Transverse colon (tissue), 4 donors: Measurements from ENCODE around the gene ADGRG2. TPM values are rescaled to one million over a fixed set of nuclear protein-coding genes. Genes with fewer than 3 reads are reported as not detected.

Source experiments
- DNase-seq: peaks from one replicate; pipeline ENCODE4 v3.0.0-alpha.2; 2019
- H3K27ac ChIP-seq, 4 donors: fragments of 200-600 bp; sonication (generic); 2 replicates each; pipeline ENCODE4 v1.5.1; 2016 to 2018; ENCODE audit warnings: inconsistent platforms in 4 of 4
- H3K27me3 ChIP-seq: fragments of 200-600 bp; sonication (generic); 2 replicates; pipeline ENCODE4 v1.5.1; 2017; ENCODE audit warnings: inconsistent platforms
- H3K36me3 ChIP-seq, 4 donors: fragments of 200-600 bp; sonication (generic); 2 replicates each; pipeline ENCODE4 v1.5.1; 2017 to 2019; ENCODE audit warnings: inconsistent platforms in 4 of 4
- H3K4me1 ChIP-seq, 4 donors: fragments of 200-600 bp; sonication (generic); 2 replicates each; pipeline ENCODE4 v1.5.1; 2017 to 2020; ENCODE audit warnings: inconsistent platforms in 4 of 4
- H3K4me3 ChIP-seq, 4 donors: fragments of 200-600 bp; sonication (generic); 1 replicate in 1 of 4; 2 replicates in 3 of 4; pipeline versions ENCODE4 v1.5.1 to v1.6.1; 2017 to 2019; ENCODE audit warnings: inconsistent platforms in 4 of 4
- H3K9me3 ChIP-seq, 2 donors: fragments of 200-600 bp; sonication (generic); 2 replicates each; pipeline ENCODE4 v1.5.1; 2017 to 2019; ENCODE audit warnings: inconsistent platforms in 2 of 2
- EP300 ChIP-seq: sonication (generic); formaldehyde crosslinking; IDR thresholded peaks from one replicate; pipeline ENCODE4 v1.6.1; 2017; ENCODE audit warnings: antibody characterized with exemption, low read depth
- POLR2A ChIP-seq: fragments of 450-650 bp; IDR thresholded peaks from one replicate; pipeline ENCODE4 v1.6.1; 2016; ENCODE audit warnings: antibody characterized with exemption, mild to moderate bottlenecking, moderate library complexity
- POLR2AphosphoS5 ChIP-seq, 3 donors: sonication (generic); formaldehyde crosslinking; IDR thresholded peaks; one replicate each; pipeline ENCODE4 v1.6.1; 2016; ENCODE audit warnings: antibody characterized with exemption in 3 of 3
- WGBS, 2 donors: methylation state at CpG; one replicate each; pipeline ENCODE4 v1.1.5; 2018; ENCODE audit warnings: low coverage in 1 of 2; 5-methylcytosine and 5-hydroxymethylcytosine counted together
- in situ Hi-C, 4 donors: fragments of 200-750 bp; cut with MboI; loops; one replicate each; pipeline versions ENCODE4 v1.15.0 to v1.15.1; 2017; ENCODE audit warnings: low sequenced_read_pairs in 3 of 4, low pct_ligation_motif_present in 1 of 4, low pct_unique_long_range_greater_than_20kb in 1 of 4
- intact Hi-C: fragments of 100-400 bp; cut with DNase I; formaldehyde crosslinking; loops from one replicate; pipeline ENCODE4 v1.15.1; 2023; ENCODE audit warnings: low total_unique reads
- total RNA-seq, 4 donors: library from RNA; depleted of rRNA; stranded (reverse); fragments of >200 nt; gene quantifications; one replicate each; pipeline ENCODE4 v1.1.0, GENCODE V29; 2016
- TF ChIP-seq, protein P1 (sequence below), 5 experiments: fragments of 200-600 bp in 3 of 5; fragments of 450-650 bp in 2 of 5; sonication (generic) in 3 of 5; IDR thresholded peaks; 1 replicate in 2 of 5; 2 replicates in 3 of 5; pipeline ENCODE4 v1.5.1; 2016 to 2017; ENCODE audit warnings: antibody characterized with exemption in 5 of 5, inconsistent platforms in 3 of 5, mild to moderate bottlenecking in 2 of 5, moderate library complexity in 1 of 5

Gene ADGRG2
- total RNA-seq, 4 donors from 2014 or later: 0.41 to 0.64 TPM; not detected in 2

DNA sequence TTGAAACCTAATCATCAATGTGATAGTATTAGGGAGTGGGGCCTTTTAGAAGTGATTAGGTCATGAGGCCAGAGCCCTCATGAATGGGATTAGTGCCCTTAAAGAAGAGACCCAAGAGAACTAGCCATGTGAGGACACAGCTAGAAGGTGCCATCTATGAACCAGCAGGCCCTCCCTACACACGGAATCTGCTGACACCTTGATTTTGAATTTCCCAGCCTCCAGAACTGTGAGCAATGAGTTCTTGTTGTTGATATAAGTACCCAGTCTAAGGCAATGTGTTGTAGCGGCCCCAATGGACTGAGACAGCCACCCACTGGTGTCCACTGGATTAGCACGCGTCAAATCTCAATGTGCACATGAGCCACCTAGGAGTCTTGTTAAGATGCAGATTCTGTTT lies 8.4 kb upstream of the ADGRG2 start:
- in situ Hi-C loops: no loop called here
- WGBS, 2 donors: 82% methylated on average over 4 of the region's 4 CpGs; no CpG with 5 or more reads in 1 of the 2 donors
- DNase-seq: no peak

DNA sequence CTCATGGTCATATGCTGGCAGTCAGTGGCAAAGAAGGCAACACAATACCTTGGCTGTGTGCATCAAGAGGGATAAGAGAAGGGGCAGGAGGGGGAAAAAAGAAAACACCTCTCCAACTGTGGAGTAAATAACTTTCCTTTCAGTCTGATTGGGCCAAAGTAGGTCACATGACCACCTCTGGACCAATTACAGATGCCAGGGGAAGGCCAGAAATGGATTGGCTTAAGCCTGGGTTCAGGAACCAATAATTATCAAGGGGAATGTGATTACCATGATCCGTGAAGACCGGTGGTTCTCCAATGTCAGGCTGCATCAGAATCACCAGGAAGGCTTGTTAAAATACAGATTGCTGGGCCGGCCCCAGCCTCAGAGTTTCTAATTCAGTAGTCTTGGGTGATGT lies 7.4 kb upstream of the ADGRG2 start:
- H3K36me3 ChIP-seq: no peaks in the 10 kb centered on the region
- TF ChIP-seq POLR2AphosphoS5 (IDR thresholded peaks at IDR 0.05) (no peak), POLR2A (no peak), EP300 (no peak)
- TF ChIP-seq, protein P1, sequence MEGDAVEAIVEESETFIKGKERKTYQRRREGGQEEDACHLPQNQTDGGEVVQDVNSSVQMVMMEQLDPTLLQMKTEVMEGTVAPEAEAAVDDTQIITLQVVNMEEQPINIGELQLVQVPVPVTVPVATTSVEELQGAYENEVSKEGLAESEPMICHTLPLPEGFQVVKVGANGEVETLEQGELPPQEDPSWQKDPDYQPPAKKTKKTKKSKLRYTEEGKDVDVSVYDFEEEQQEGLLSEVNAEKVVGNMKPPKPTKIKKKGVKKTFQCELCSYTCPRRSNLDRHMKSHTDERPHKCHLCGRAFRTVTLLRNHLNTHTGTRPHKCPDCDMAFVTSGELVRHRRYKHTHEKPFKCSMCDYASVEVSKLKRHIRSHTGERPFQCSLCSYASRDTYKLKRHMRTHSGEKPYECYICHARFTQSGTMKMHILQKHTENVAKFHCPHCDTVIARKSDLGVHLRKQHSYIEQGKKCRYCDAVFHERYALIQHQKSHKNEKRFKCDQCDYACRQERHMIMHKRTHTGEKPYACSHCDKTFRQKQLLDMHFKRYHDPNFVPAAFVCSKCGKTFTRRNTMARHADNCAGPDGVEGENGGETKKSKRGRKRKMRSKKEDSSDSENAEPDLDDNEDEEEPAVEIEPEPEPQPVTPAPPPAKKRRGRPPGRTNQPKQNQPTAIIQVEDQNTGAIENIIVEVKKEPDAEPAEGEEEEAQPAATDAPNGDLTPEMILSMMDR (IDR thresholded peaks at IDR 0.05): no peak
- intact Hi-C loops: no loop called here
- in situ Hi-C loops: no loop called here
- H3K4me3 ChIP-seq: no peak overlapping the region
- 80% methylated on average over 3 of the region's 3 CpGs; no CpG with 5 or more reads in 1 of the 2 donors for WGBS, 2 donors
- no peaks in the 10 kb centered on the region for H3K4me1 ChIP-seq
- no peaks in the 10 kb centered on the region for H3K27me3 ChIP-seq
- no peak for DNase-seq
- H3K9me3 ChIP-seq: no peaks in the 10 kb centered on the region
- no peak overlapping the region for H3K27ac ChIP-seq

More for the DNA sequence above, 8.4 kb upstream of the ADGRG2 start:
- no peaks in the 10 kb centered on the region for H3K9me3 ChIP-seq
- H3K27me3 ChIP-seq: no peaks in the 10 kb centered on the region
- H3K36me3 ChIP-seq: no peaks in the 10 kb centered on the region
- no peak overlapping the region for H3K4me3 ChIP-seq
- intact Hi-C loops: no loop called here
- TF ChIP-seq, protein P1 (IDR thresholded peaks at IDR 0.05): no peak
- H3K27ac ChIP-seq: no peak overlapping the region
- no peaks in the 10 kb centered on the region for H3K4me1 ChIP-seq

DNA sequence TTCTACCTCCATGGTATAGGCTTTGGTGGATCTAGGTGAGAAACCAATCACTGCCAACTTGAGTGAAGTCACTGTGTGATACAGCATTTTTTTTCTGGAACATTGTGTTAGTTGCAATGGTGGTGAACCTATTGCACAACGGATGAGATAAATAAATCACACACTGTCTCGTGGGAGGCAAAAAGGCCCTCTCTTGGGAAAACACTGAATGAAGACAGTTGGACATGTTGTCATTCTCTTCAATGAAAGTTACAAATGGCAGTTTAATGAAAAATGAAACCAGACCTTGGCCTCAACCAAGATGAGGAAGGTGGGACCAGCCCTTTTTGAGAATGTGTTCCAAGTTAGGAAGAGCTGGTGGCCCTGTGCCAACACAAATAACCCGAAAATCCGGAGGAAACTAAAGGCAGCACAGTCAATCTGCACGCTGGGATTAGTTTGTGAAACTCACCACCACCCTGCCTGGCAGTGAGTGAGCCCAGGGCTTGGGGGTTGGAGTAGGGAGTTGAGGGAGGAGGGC lies 5.4 kb upstream of the ADGRG2 start:
- TF ChIP-seq POLR2AphosphoS5 (IDR thresholded peaks at IDR 0.05): no peak
- TF ChIP-seq POLR2A: no peak
- no peak for TF ChIP-seq EP300
- TF ChIP-seq, protein P1 (IDR thresholded peaks at IDR 0.05): no peak
- intact Hi-C loops: no loop called here
- H3K36me3 ChIP-seq: no peaks in the 10 kb centered on the region
- H3K4me3 ChIP-seq: no peak overlapping the region
- peaks cover 15% of the 10 kb centered on the region for H3K27me3 ChIP-seq
- no peaks in the 10 kb centered on the region for H3K4me1 ChIP-seq
- H3K9me3 ChIP-seq: no peaks in the 10 kb centered on the region
- no peak for DNase-seq
- H3K27ac ChIP-seq: no peak overlapping the region
- in situ Hi-C loops: no loop called here
- WGBS, 2 donors: 29 to 42% methylated on average over 2 to 5 of the region's 5 CpGs

DNA sequence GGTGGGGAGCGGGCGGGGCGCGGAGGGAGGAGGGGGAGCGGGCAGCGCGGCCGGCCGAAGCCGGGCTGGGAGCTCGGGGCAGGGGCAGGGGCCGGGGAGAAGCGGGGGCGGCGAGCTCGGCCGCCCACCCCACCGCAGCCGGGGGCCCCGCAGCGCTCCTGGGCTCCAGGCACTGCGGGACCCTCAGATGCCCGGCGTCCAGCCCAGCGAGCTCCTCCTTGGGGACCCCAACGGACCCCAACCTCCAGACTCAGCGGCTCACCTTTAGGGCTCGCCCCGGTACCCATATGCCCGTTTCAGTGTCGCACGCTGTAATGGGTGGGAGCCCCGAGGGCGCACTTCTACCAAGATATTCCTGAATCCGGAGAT lies 357 bp upstream of the ADGRG2 start:
- WGBS, 2 donors: 55% methylated on average over 23 of the region's 35 CpGs; no CpG with 5 or more reads in 1 of the 2 donors
- H3K4me1 ChIP-seq: no peaks in the 10 kb centered on the region
- H3K36me3 ChIP-seq: no peaks in the 10 kb centered on the region
- no peak overlapping the region for H3K27ac ChIP-seq
- in situ Hi-C loops: no loop called here
- peak overlapping the region in 2 of 4 donors; percentile 25 to 37 for H3K4me3 ChIP-seq
- no peak for DNase-seq
- H3K9me3 ChIP-seq: no peaks in the 10 kb centered on the region
- TF ChIP-seq, protein P1 (IDR thresholded peaks at IDR 0.05): no peak
- no peak for TF ChIP-seq POLR2A
- no peak for TF ChIP-seq POLR2AphosphoS5 (IDR thresholded peaks at IDR 0.05)
- no peak for TF ChIP-seq EP300
- intact Hi-C loops: no loop called here
- peaks cover 37% of the 10 kb centered on the region for H3K27me3 ChIP-seq
